Measurements from ENCODE around the gene DAD1. TPM values are rescaled to one million over a fixed set of nuclear protein-coding genes. Genes with fewer than 3 reads are reported as not detected.

Gene DAD1
- total and polyA plus RNA-seq, 3 experiments from 2014 or later = 329 to 622 (median 353) TPM

GRCh38 chr14:22530127-22530526 lies 58.9 kb downstream of the DAD1 start:
- H3K9me3 Mint-ChIP-seq = no peaks in the 10 kb centered on the region
- ChIA-PET POLR2A (interaction anchor here (1.4 to 12.3 kb wide), 4 partner anchors 11 to 21 kb away, joined by 5 to 258 read pairs (median 63); no protein-coding TSS in a partner anchor), CTCF (interaction anchor here (0.9 to 9.0 kb wide), 8 partner anchors 10 to 40 kb away, joined by 3 to 69 read pairs (median 28); no protein-coding TSS in a partner anchor)
- H3K4me1 ChIP-seq (ENCODE audit: insufficient read depth, low read length) = peaks cover 93% of the 10 kb centered on the region
- H3K4me1 Mint-ChIP-seq = peaks cover 91 to 98% (median 97%) of the 10 kb centered on the region in 3 donors
- peak overlapping the region; percentile 82 to 98 (median 94) for H3K27ac Mint-ChIP-seq
- H3K27me3 ChIP-seq (ENCODE audit: insufficient read depth, low read length, poor library complexity, severe bottlenecking) = no peaks in the 10 kb centered on the region
- DNase-seq = no peak
- H3K9me3 ChIP-seq (ENCODE audit: low read length) = no peaks in the 10 kb centered on the region
- H3K27me3 Mint-ChIP-seq = no peaks in the 10 kb centered on the region
- peaks cover 64% of the 10 kb centered on the region for H3K36me3 ChIP-seq (ENCODE audit: insufficient read depth, low read length)
- peak overlapping the region; percentile 88 to 93 (median 90) for H3K4me3 Mint-ChIP-seq
- peaks cover 56 to 94% (median 61%) of the 10 kb centered on the region in 3 donors for H3K36me3 Mint-ChIP-seq
- H3K4me3 ChIP-seq (ENCODE audit: low read length) = peak overlapping the region; percentile 61
- H3K27ac ChIP-seq (ENCODE audit: low read depth, low read length) = peak overlapping the region; percentile 14

- Mint-ChIP-seq H3K27ac (peak overlapping the region; percentile 92 to 98 (median 94)), H3K9me3 (no peaks in the 10 kb centered on the region), H3K36me3 (peaks cover 57 to 94% (median 60%) of the 10 kb centered on the region in 3 donors), H3K4me3 (peak overlapping the region; percentile 88 to 95 (median 90)), H3K27me3 (no peaks in the 10 kb centered on the region), H3K4me1 (peaks cover 89 to 98% (median 97%) of the 10 kb centered on the region in 3 donors)
- Histone ChIP-seq H3K27ac (ENCODE audit: low read depth, low read length) (no peak overlapping the region), H3K4me3 (ENCODE audit: low read length) (peak overlapping the region; percentile 69), H3K27me3 (ENCODE audit: insufficient read depth, low read length, poor library complexity, severe bottlenecking) (no peaks in the 10 kb centered on the region), H3K36me3 (ENCODE audit: insufficient read depth, low read length) (peaks cover 35% of the 10 kb centered on the region), H3K4me1 (ENCODE audit: insufficient read depth, low read length) (peaks cover 93% of the 10 kb centered on the region), H3K9me3 (ENCODE audit: low read length) (no peaks in the 10 kb centered on the region)
- CTCF ChIA-PET = interaction anchor here (2.8 to 9.0 kb wide), 4 partner anchors 13 to 43 kb away, joined by 13 to 69 read pairs (median 61); no protein-coding TSS in a partner anchor
- DNase-seq = no peak
- POLR2A ChIA-PET = interaction anchor here (0.9 to 12.3 kb wide), 7 partner anchors 8 to 529 kb away, joined by 3 to 258 read pairs (median 6); no protein-coding TSS in a partner anchor
Observed at GRCh38 chr14:22526744-22527143, 62.3 kb downstream of the DAD1 start.

GRCh38 chr14:22526218-22526617 lies 62.8 kb downstream of the DAD1 start:
- Mint-ChIP-seq H3K27me3 (no peaks in the 10 kb centered on the region), H3K4me3 (peak overlapping the region; percentile 88 to 95 (median 90)), H3K9me3 (no peaks in the 10 kb centered on the region), H3K4me1 (peaks cover 89 to 98% (median 97%) of the 10 kb centered on the region in 3 donors), H3K36me3 (peaks cover 55 to 94% (median 60%) of the 10 kb centered on the region in 3 donors), H3K27ac (peak overlapping the region; percentile 92 to 98 (median 94))
- Histone ChIP-seq H3K4me3 (ENCODE audit: low read length) (peak overlapping the region; percentile 69), H3K27ac (ENCODE audit: low read depth, low read length) (peak overlapping the region; percentile 33), H3K27me3 (ENCODE audit: insufficient read depth, low read length, poor library complexity, severe bottlenecking) (no peaks in the 10 kb centered on the region), H3K9me3 (ENCODE audit: low read length) (no peaks in the 10 kb centered on the region), H3K36me3 (ENCODE audit: insufficient read depth, low read length) (peaks cover 35% of the 10 kb centered on the region), H3K4me1 (ENCODE audit: insufficient read depth, low read length) (peaks cover 93% of the 10 kb centered on the region)
- ChIA-PET POLR2A (interaction anchor here (1.0 to 12.3 kb wide), 7 partner anchors 7 to 35 kb away, joined by 3 to 258 read pairs (median 6); no protein-coding TSS in a partner anchor), CTCF (interaction anchor here (1.1 to 9.0 kb wide), 4 partner anchors 14 to 39 kb away, joined by 3 to 69 read pairs (median 61); no protein-coding TSS in a partner anchor)
- no peak for DNase-seq

- Histone ChIP-seq H3K27ac (ENCODE audit: low read depth, low read length) (peak overlapping the region; percentile 3), H3K27me3 (ENCODE audit: insufficient read depth, low read length, poor library complexity, severe bottlenecking) (no peaks in the 10 kb centered on the region), H3K36me3 (ENCODE audit: insufficient read depth, low read length) (peaks cover 30% of the 10 kb centered on the region), H3K4me3 (ENCODE audit: low read length) (peak overlapping the region; percentile 69), H3K4me1 (ENCODE audit: insufficient read depth, low read length) (peaks cover 95% of the 10 kb centered on the region), H3K9me3 (ENCODE audit: low read length) (no peaks in the 10 kb centered on the region)
- Mint-ChIP-seq H3K4me3 (peak overlapping the region; percentile 88 to 95 (median 90)), H3K36me3 (peaks cover 56 to 96% (median 68%) of the 10 kb centered on the region in 3 donors), H3K27me3 (no peaks in the 10 kb centered on the region), H3K27ac (peak overlapping the region; percentile 91 to 98 (median 94)), H3K9me3 (no peaks in the 10 kb centered on the region), H3K4me1 (peaks cover 91 to 98% (median 97%) of the 10 kb centered on the region in 3 donors)
- ChIA-PET CTCF (interaction anchor here (0.8 to 8.3 kb wide), 10 partner anchors 8 to 527 kb away, joined by 3 to 66 read pairs (median 8); no protein-coding TSS in a partner anchor), POLR2A (interaction anchor here (0.6 to 12.3 kb wide), 14 partner anchors 6 to 528 kb away, joined by 3 to 258 read pairs (median 6); no protein-coding TSS in a partner anchor)
- no peak for DNase-seq
Observed at GRCh38 chr14:22524784-22525161, 64.3 kb downstream of the DAD1 start.

- Histone ChIP-seq H3K4me1 (ENCODE audit: insufficient read depth, low read length) (peaks cover 95% of the 10 kb centered on the region), H3K36me3 (ENCODE audit: insufficient read depth, low read length) (peaks cover 26% of the 10 kb centered on the region)
Observed at GRCh38 chr14:22524115-22524783, 64.8 kb downstream of the DAD1 start.

GRCh38 chr14:22523283-22523682 lies 65.7 kb downstream of the DAD1 start:
- peak overlapping the region; percentile 88 to 95 (median 90) for H3K4me3 Mint-ChIP-seq
- Histone ChIP-seq H3K27me3 (ENCODE audit: insufficient read depth, low read length, poor library complexity, severe bottlenecking) (no peaks in the 10 kb centered on the region), H3K4me1 (ENCODE audit: insufficient read depth, low read length) (peaks cover 95% of the 10 kb centered on the region), H3K36me3 (ENCODE audit: insufficient read depth, low read length) (peaks cover 20% of the 10 kb centered on the region), H3K4me3 (ENCODE audit: low read length) (peak overlapping the region; percentile 69), H3K9me3 (ENCODE audit: low read length) (no peaks in the 10 kb centered on the region), H3K27ac (ENCODE audit: low read depth, low read length) (peak overlapping the region; percentile 3)
- no peak for DNase-seq
- H3K4me1 Mint-ChIP-seq = peaks cover 88 to 98% (median 95%) of the 10 kb centered on the region in 3 donors
- ChIA-PET CTCF (interaction anchor here (1.4 kb wide), 1 partner anchor 29 kb away, joined by 3 read pairs; no protein-coding TSS in a partner anchor), POLR2A (interaction anchor here (2.5 to 8.8 kb wide), 2 partner anchors 6 to 14 kb away, joined by 11 to 107 read pairs; no protein-coding TSS in a partner anchor)
- H3K27me3 Mint-ChIP-seq = no peaks in the 10 kb centered on the region
- H3K9me3 Mint-ChIP-seq = no peaks in the 10 kb centered on the region
- H3K27ac Mint-ChIP-seq = peak overlapping the region; percentile 91 to 98 (median 96)
- H3K36me3 Mint-ChIP-seq = peaks cover 53 to 96% (median 63%) of the 10 kb centered on the region in 3 donors

More at GRCh38 chr14:22524115-22524783, 64.8 kb downstream of the DAD1 start:
- no peak for DNase-seq
- POLR2A ChIA-PET = interaction anchor here (0.6 to 12.3 kb wide), 12 partner anchors 5 to 527 kb away, joined by 3 to 258 read pairs (median 9); no protein-coding TSS in a partner anchor
- peak overlapping the region; percentile 3 for H3K27ac ChIP-seq (ENCODE audit: low read depth, low read length)
- H3K27me3 ChIP-seq (ENCODE audit: insufficient read depth, low read length, poor library complexity, severe bottlenecking) = no peaks in the 10 kb centered on the region
- H3K9me3 ChIP-seq (ENCODE audit: low read length) = no peaks in the 10 kb centered on the region
- CTCF ChIA-PET = interaction anchor here (0.8 to 8.3 kb wide), 11 partner anchors 8 to 527 kb away, joined by 3 to 66 read pairs (median 7); no protein-coding TSS in a partner anchor
- Mint-ChIP-seq H3K27ac (peak overlapping the region; percentile 91 to 98 (median 94)), H3K36me3 (peaks cover 57 to 96% (median 70%) of the 10 kb centered on the region in 3 donors), H3K27me3 (no peaks in the 10 kb centered on the region), H3K4me3 (peak overlapping the region; percentile 88 to 95 (median 90)), H3K4me1 (peaks cover 91 to 98% (median 97%) of the 10 kb centered on the region in 3 donors), H3K9me3 (no peaks in the 10 kb centered on the region)
- peak overlapping the region; percentile 69 for H3K4me3 ChIP-seq (ENCODE audit: low read length)

- POLR2A ChIA-PET = interaction anchor here (0.8 to 18.8 kb wide), 8 partner anchors 7 to 28 kb away, joined by 3 to 285 read pairs (median 6); no protein-coding TSS in a partner anchor
- Histone ChIP-seq H3K36me3 (ENCODE audit: insufficient read depth, low read length) (peaks cover 20% of the 10 kb centered on the region), H3K4me3 (ENCODE audit: low read length) (peak overlapping the region; percentile 69), H3K9me3 (ENCODE audit: low read length) (no peaks in the 10 kb centered on the region), H3K4me1 (ENCODE audit: insufficient read depth, low read length) (peaks cover 99% of the 10 kb centered on the region), H3K27me3 (ENCODE audit: insufficient read depth, low read length, poor library complexity, severe bottlenecking) (no peaks in the 10 kb centered on the region), H3K27ac (ENCODE audit: low read depth, low read length) (no peak overlapping the region)
- Mint-ChIP-seq H3K36me3 (peaks cover 52 to 99% (median 64%) of the 10 kb centered on the region in 3 donors), H3K27me3 (no peaks in the 10 kb centered on the region), H3K9me3 (no peaks in the 10 kb centered on the region), H3K4me1 (peaks cover 91 to 100% (median 97%) of the 10 kb centered on the region in 3 donors), H3K27ac (peak overlapping the region; percentile 91 to 98 (median 96)), H3K4me3 (peak overlapping the region; percentile 88 to 95 (median 90))
- no peak for DNase-seq
- CTCF ChIA-PET = interaction anchor here (1.0 to 1.4 kb wide), 3 partner anchors 10 to 48 kb away, joined by 3 to 6 read pairs (median 3); no protein-coding TSS in a partner anchor
Observed at GRCh38 chr14:22522466-22522957, 66.5 kb downstream of the DAD1 start.
